Gastroesophageal sphincter (tissue), 3 donors: ENCODE results near the gene PPP1R3C.

Experiments
- EP300 ChIP-seq: sonication (generic); formaldehyde crosslinking; IDR thresholded peaks from one replicate; pipeline ENCODE4 v1.6.1; 2017; ENCODE audit warnings: antibody characterized with exemption, mild to moderate bottlenecking
- TF ChIP-seq, protein P1 (sequence below), 4 experiments: fragments of 200-600 bp in 2 of 4; fragments of 450-650 bp in 2 of 4; sonication (generic) in 1 of 4; IDR thresholded peaks; one replicate each; pipeline ENCODE4 v1.5.1; 2017 to 2019; ENCODE audit warnings: antibody characterized with exemption in 4 of 4, mild to moderate bottlenecking in 2 of 4, moderate library complexity in 2 of 4

DNA sequence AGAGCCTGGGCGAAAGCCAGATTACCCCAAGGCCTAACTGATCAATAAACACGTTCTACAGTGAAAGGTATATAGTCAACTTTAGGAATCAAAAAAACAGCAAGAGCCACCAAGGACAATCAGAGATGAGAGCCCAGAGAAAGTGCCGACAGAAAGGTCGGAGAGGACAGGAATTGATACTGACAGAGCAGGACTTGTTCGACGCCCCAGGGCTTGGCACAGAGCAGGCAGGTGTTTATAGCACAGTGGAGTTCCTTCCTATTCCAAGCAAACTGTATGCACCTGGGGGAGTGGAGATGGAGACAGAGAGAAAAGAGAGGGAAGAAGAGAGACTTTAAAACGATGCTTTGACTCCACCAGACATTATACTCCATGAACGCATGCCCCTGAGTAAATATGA lies 39.5 kb downstream of the PPP1R3C start:
- TF ChIP-seq, protein P1, sequence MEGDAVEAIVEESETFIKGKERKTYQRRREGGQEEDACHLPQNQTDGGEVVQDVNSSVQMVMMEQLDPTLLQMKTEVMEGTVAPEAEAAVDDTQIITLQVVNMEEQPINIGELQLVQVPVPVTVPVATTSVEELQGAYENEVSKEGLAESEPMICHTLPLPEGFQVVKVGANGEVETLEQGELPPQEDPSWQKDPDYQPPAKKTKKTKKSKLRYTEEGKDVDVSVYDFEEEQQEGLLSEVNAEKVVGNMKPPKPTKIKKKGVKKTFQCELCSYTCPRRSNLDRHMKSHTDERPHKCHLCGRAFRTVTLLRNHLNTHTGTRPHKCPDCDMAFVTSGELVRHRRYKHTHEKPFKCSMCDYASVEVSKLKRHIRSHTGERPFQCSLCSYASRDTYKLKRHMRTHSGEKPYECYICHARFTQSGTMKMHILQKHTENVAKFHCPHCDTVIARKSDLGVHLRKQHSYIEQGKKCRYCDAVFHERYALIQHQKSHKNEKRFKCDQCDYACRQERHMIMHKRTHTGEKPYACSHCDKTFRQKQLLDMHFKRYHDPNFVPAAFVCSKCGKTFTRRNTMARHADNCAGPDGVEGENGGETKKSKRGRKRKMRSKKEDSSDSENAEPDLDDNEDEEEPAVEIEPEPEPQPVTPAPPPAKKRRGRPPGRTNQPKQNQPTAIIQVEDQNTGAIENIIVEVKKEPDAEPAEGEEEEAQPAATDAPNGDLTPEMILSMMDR (IDR thresholded peaks at IDR 0.05) = no peak
- TF ChIP-seq EP300 = no peak
